Measurements from ENCODE around the gene TTC8. TPM values are rescaled to one million over a fixed set of nuclear protein-coding genes. Genes with fewer than 3 reads are reported as not detected.

TTC8 gene
- 6.5 and 8.3 TPM in 2 replicates for polyA plus RNA-seq (2013)

DNA sequence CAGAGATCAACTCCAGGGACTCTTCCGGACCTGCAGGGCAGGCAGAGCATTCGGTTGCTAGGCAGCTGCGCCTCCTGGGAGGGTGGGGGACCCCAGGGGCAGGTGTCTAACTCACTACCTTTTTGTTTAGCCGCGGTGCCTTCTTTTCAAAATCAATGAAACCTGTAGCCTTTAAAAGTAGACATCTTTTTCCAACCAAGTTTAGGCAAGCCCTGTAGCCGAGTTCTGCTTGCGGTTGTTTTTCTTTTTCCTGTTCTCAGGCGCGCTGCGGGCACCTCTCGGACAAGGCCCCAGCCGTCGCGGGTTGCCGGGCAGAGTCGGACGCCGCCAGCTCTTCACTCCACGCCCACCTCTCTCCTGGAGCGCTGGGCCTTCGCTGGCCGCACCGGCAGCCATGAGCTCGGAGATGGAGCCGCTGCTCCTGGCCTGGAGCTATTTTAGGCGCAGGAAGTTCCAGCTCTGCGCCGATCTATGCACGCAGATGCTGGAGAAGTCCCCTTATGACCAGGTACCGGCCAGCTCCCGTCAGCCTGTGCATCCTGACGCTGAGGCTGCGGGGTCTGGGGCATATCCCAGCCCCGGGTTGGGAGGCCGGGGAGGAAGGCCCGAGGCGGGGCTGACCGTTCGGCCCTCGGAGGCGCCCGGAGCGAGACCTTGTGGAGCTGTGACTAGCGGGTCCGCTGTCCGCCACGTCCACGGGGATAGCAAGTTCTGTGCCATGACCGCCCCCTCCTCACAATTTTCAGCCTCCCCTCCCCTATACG, at the start of gene TTC8:
Gene TTC8, plus strand, starts transcription at position 338 of the 764 bp plus-strand sequence. Its CDS starts 57 bp downstream, at position 395.
- Histone ChIP-seq H3K4me1 (ENCODE audit: control insufficient read depth in 1 of 2, insufficient read depth in 2 of 2, low read length in 2 of 2) (no peaks in the 10 kb centered on the region), H3K9ac (ENCODE audit: low read length) (peak within 1 kb of the TSS; percentile 70), H3K4ac (ENCODE audit: low read depth, low read length) (peak within 1 kb of the TSS; percentile 15), H4K12ac (ENCODE audit: low read depth, low read length) (peak within 1 kb of the TSS; percentile 80), H2BK120ac (ENCODE audit: insufficient read depth, low read length, poor library complexity) (no peak within 1 kb of the TSS), H2BK5ac (ENCODE audit: low read depth, low read length, poor library complexity) (peak within 1 kb of the TSS; percentile 58), H2AK5ac (ENCODE audit: low read length) (no peak within 1 kb of the TSS), H3K27ac (ENCODE audit: low read depth, low read length) (peak within 1 kb of the TSS; percentile 76), H3K4me3 (ENCODE audit: low read depth, low read length) (peak within 1 kb of the TSS; percentile 88), H2BK12ac (ENCODE audit: low read length) (no peak within 1 kb of the TSS), H2AFZ (ENCODE audit: insufficient read depth, low read length, poor library complexity) (peak within 1 kb of the TSS; percentile 89), H4K91ac (ENCODE audit: low read depth, low read length) (peak within 1 kb of the TSS; percentile 42), H3K27me3 (ENCODE audit: insufficient read depth, low read length) (no peaks in the 10 kb centered on the region), H3K79me2 (ENCODE audit: control insufficient read depth, insufficient read depth, low read length, poor library complexity) (peaks cover 3% of the 10 kb centered on the region), H4K8ac (ENCODE audit: low read depth, low read length) (peak within 1 kb of the TSS; percentile 80), H3K4me2 (ENCODE audit: low read length) (peak within 1 kb of the TSS; percentile 94), H3K9me3 (ENCODE audit: insufficient read depth, low read depth, low read length) (no peaks in the 10 kb centered on the region), H3K14ac (ENCODE audit: low read length) (peak within 1 kb of the TSS; percentile 32), H3K36me3 (ENCODE audit: control insufficient read depth in 1 of 2, insufficient read depth in 2 of 2, low read length in 2 of 2) (no peaks in the 10 kb centered on the region), H3K79me1 (ENCODE audit: low read length) (peaks cover 5% of the 10 kb centered on the region), H3K18ac (ENCODE audit: low read length) (peak within 1 kb of the TSS; percentile 26), H3K23ac (ENCODE audit: low read length) (no peak within 1 kb of the TSS)
- DNase-seq, result peak; percentile 89 to 91
- no CpG with 5 or more reads among the region's 50 CpGs for WGBS (ENCODE audit: extremely low coverage, insufficient coverage, insufficient read length)

DNA sequence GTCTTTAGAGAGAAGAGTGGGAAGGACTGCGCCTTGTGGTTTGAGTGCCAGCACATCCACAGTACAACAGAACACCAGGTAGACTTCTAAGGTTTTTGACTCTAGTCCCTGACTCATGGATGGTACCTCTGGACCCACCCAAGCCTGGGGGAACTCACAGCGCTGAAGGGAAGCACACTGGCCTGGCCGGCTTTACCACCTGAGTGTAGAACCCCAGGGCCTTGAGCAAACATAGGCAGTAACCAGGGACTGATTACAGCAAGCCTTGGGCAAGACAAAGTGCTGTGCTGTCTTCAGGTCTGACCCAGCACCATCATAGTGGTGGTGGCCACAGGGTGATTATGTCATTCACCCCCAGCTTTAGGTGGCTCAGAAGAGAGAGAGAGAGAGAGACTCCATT, 48.9 kb upstream of the TTC8 start:
- no peak overlapping the region for H2BK120ac ChIP-seq (ENCODE audit: insufficient read depth, low read length, poor library complexity)
- peaks cover 0 to 3% of the 10 kb centered on the region in 2 experiments for H3K4me1 ChIP-seq (ENCODE audit: control insufficient read depth in 1 of 2, insufficient read depth in 2 of 2, low read length in 2 of 2)
- H3K27ac ChIP-seq (ENCODE audit: low read depth, low read length), result peak overlapping the region; percentile 44
- no peak overlapping the region for H3K4me3 ChIP-seq (ENCODE audit: low read depth, low read length)
- H3K4me2 ChIP-seq (ENCODE audit: low read length), result no peak overlapping the region
- H3K27me3 ChIP-seq (ENCODE audit: insufficient read depth, low read length), result no peaks in the 10 kb centered on the region
- H2AK5ac ChIP-seq (ENCODE audit: low read length), result no peak overlapping the region
- H2AFZ ChIP-seq (ENCODE audit: insufficient read depth, low read length, poor library complexity), result no peak overlapping the region
- H3K4ac ChIP-seq (ENCODE audit: low read depth, low read length), result no peak overlapping the region
- WGBS (ENCODE audit: extremely low coverage, insufficient coverage, insufficient read length), result no CpG with 5 or more reads among the region's 3 CpGs
- H3K14ac ChIP-seq (ENCODE audit: low read length), result no peak overlapping the region
- H3K79me1 ChIP-seq (ENCODE audit: low read length), result no peaks in the 10 kb centered on the region
- no peak overlapping the region for H4K91ac ChIP-seq (ENCODE audit: low read depth, low read length)
- H2BK5ac ChIP-seq (ENCODE audit: low read depth, low read length, poor library complexity), result no peak overlapping the region
- H4K8ac ChIP-seq (ENCODE audit: low read depth, low read length), result no peak overlapping the region
- no peak overlapping the region for H3K9ac ChIP-seq (ENCODE audit: low read length)
- no peak overlapping the region for H3K18ac ChIP-seq (ENCODE audit: low read length)
- no peak overlapping the region for H3K23ac ChIP-seq (ENCODE audit: low read length)
- H3K36me3 ChIP-seq (ENCODE audit: control insufficient read depth in 1 of 2, insufficient read depth in 2 of 2, low read length in 2 of 2), result no peaks in the 10 kb centered on the region
- H4K12ac ChIP-seq (ENCODE audit: low read depth, low read length), result no peak overlapping the region
- no peaks in the 10 kb centered on the region for H3K9me3 ChIP-seq (ENCODE audit: insufficient read depth, low read depth, low read length)
- H2BK12ac ChIP-seq (ENCODE audit: low read length), result no peak overlapping the region
- H3K79me2 ChIP-seq (ENCODE audit: control insufficient read depth, insufficient read depth, low read length, poor library complexity), result no peaks in the 10 kb centered on the region
- peak; percentile 93 for DNase-seq

DNA sequence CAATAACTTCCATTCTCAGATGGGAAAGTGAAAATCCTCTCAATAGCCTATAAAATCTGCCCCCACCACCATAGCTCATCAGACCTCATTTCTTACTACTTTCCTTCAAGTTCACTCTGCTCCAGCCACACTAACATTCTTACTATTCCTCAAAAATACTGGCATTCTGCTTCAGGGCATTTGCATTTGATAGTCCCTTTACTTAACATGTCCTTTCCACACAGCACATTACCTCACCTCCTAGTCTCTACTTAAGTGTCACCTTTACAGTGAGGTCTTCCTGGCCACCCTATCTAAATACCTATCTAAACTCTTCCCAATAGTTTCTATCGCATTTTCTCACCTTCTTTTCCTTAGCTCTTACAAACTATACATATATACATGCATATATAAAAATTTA, 38.5 kb upstream of the TTC8 start:
- H2BK12ac ChIP-seq (ENCODE audit: low read length), result no peak overlapping the region
- no peak overlapping the region for H3K18ac ChIP-seq (ENCODE audit: low read length)
- no peak overlapping the region for H4K91ac ChIP-seq (ENCODE audit: low read depth, low read length)
- H3K4me3 ChIP-seq (ENCODE audit: low read depth, low read length), result no peak overlapping the region
- peak; percentile 51 to 93 for DNase-seq
- 100% methylated on average over 1 of the region's 1 CpG for WGBS (ENCODE audit: extremely low coverage, insufficient coverage, insufficient read length)
- H3K79me1 ChIP-seq (ENCODE audit: low read length), result no peaks in the 10 kb centered on the region
- no peaks in the 10 kb centered on the region for H3K4me1 ChIP-seq (ENCODE audit: control insufficient read depth in 1 of 2, insufficient read depth in 2 of 2, low read length in 2 of 2)
- H3K36me3 ChIP-seq (ENCODE audit: control insufficient read depth in 1 of 2, insufficient read depth in 2 of 2, low read length in 2 of 2), result peaks cover 0 to 2% of the 10 kb centered on the region in 2 experiments
- H4K12ac ChIP-seq (ENCODE audit: low read depth, low read length), result no peak overlapping the region
- H3K23ac ChIP-seq (ENCODE audit: low read length), result no peak overlapping the region
- no peaks in the 10 kb centered on the region for H3K79me2 ChIP-seq (ENCODE audit: control insufficient read depth, insufficient read depth, low read length, poor library complexity)
- no peak overlapping the region for H3K27ac ChIP-seq (ENCODE audit: low read depth, low read length)
- H3K9me3 ChIP-seq (ENCODE audit: insufficient read depth, low read depth, low read length), result peaks cover 4% of the 10 kb centered on the region
- no peak overlapping the region for H2AFZ ChIP-seq (ENCODE audit: insufficient read depth, low read length, poor library complexity)
- H3K14ac ChIP-seq (ENCODE audit: low read length), result no peak overlapping the region
- H3K4ac ChIP-seq (ENCODE audit: low read depth, low read length), result no peak overlapping the region
- H2AK5ac ChIP-seq (ENCODE audit: low read length), result no peak overlapping the region
- H3K4me2 ChIP-seq (ENCODE audit: low read length), result no peak overlapping the region
- no peak overlapping the region for H2BK120ac ChIP-seq (ENCODE audit: insufficient read depth, low read length, poor library complexity)
- no peak overlapping the region for H3K9ac ChIP-seq (ENCODE audit: low read length)
- H3K27me3 ChIP-seq (ENCODE audit: insufficient read depth, low read length), result no peaks in the 10 kb centered on the region
- H2BK5ac ChIP-seq (ENCODE audit: low read depth, low read length, poor library complexity), result no peak overlapping the region
- no peak overlapping the region for H4K8ac ChIP-seq (ENCODE audit: low read depth, low read length)

DNA sequence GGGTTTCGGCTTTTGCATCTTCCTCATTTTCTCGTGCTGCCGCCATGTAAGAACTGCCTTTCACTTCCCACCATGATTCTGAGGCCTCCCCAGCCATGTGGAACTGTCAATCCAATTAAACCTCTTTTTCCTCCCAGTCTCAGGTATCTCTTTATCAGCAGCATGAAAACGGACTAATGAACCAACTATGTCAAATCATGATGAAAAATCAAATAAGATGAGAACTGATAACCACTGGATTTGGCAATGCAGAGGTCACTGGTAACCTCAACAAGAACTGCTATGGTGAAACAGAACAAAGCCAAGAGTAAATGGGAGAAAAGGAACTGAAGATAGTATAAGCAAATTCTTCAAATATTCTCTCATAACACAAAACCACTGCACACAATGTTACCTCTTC, 37.7 kb upstream of the TTC8 start:
- Histone ChIP-seq H3K27ac (ENCODE audit: low read depth, low read length) (no peak overlapping the region), H4K12ac (ENCODE audit: low read depth, low read length) (no peak overlapping the region), H3K14ac (ENCODE audit: low read length) (no peak overlapping the region), H3K79me1 (ENCODE audit: low read length) (no peaks in the 10 kb centered on the region), H2AFZ (ENCODE audit: insufficient read depth, low read length, poor library complexity) (no peak overlapping the region), H3K79me2 (ENCODE audit: control insufficient read depth, insufficient read depth, low read length, poor library complexity) (no peaks in the 10 kb centered on the region), H3K4me2 (ENCODE audit: low read length) (no peak overlapping the region), H3K4ac (ENCODE audit: low read depth, low read length) (no peak overlapping the region), H3K4me1 (ENCODE audit: control insufficient read depth in 1 of 2, insufficient read depth in 2 of 2, low read length in 2 of 2) (no peaks in the 10 kb centered on the region), H3K36me3 (ENCODE audit: control insufficient read depth in 1 of 2, insufficient read depth in 2 of 2, low read length in 2 of 2) (peaks cover 0 to 2% of the 10 kb centered on the region in 2 experiments), H4K91ac (ENCODE audit: low read depth, low read length) (no peak overlapping the region), H2AK5ac (ENCODE audit: low read length) (no peak overlapping the region), H2BK12ac (ENCODE audit: low read length) (no peak overlapping the region), H3K9ac (ENCODE audit: low read length) (no peak overlapping the region), H2BK5ac (ENCODE audit: low read depth, low read length, poor library complexity) (no peak overlapping the region), H4K8ac (ENCODE audit: low read depth, low read length) (no peak overlapping the region), H2BK120ac (ENCODE audit: insufficient read depth, low read length, poor library complexity) (no peak overlapping the region), H3K18ac (ENCODE audit: low read length) (no peak overlapping the region), H3K23ac (ENCODE audit: low read length) (no peak overlapping the region), H3K4me3 (ENCODE audit: low read depth, low read length) (no peak overlapping the region), H3K27me3 (ENCODE audit: insufficient read depth, low read length) (peaks cover 2% of the 10 kb centered on the region), H3K9me3 (ENCODE audit: insufficient read depth, low read depth, low read length) (peaks cover 4% of the 10 kb centered on the region)
- peak; percentile 21 to 72 for DNase-seq
- WGBS (ENCODE audit: extremely low coverage, insufficient coverage, insufficient read length), result no CpG with 5 or more reads among the region's 4 CpGs

Data from trophoblast cell (in vitro differentiated cells and primary cell).